K562 (cell line): ENCODE results near the gene ATRIP. TPM values are rescaled to one million over a fixed set of nuclear protein-coding genes. Genes with fewer than 3 reads are reported as not detected.

Source experiments
- ATAC-seq: fragments of 200-7000 bp; cut with Tn5 transposase; 3 replicates; pipeline ENCODE4 v1.9.1; 2020; ENCODE audit warnings: moderate library complexity
- BruUV-seq: library from RNA; stranded (reverse); fragments of 400-500 nt; replicated peaks from 2 replicates; lab custom pipeline; 2021; lab: Mats Ljungman, UMichigan
- CTCF ChIA-PET: fragments of 300-600 bp; formaldehyde crosslinking; extraction: SDS; loops from one replicate; lab custom pipeline; 2021; ENCODE audit warnings: low intra/inter-chr PET ratio; lab: Yijun Ruan, JAX
- POLR2A ChIA-PET: fragments of 300-600, 350-650 bp; sonication (Branson Sonifier 250); formaldehyde crosslinking; extraction: SDS; loops from one replicate; lab custom pipeline; 2021; ENCODE audit warnings: antibody characterized with exemption, inconsistent platforms; lab: Yijun Ruan, JAX
- DNase-seq, 4 experiments: peaks; one replicate each; pipeline versions ENCODE4 v3.0.0 to v3.0.0-alpha.2; 2011 to 2018; ENCODE audit warnings: low spot score in 3 of 4, mixed read lengths in 3 of 4; ENCODE audit errors: extremely low read depth in 1 of 4
- FAIRE-seq: peaks from 2 replicates; lab custom pipeline; 2011; peaks lifted over from hg19 to GRCh38; lab: Jason Lieb, UNC
- H2AFZ ChIP-seq: 2 replicates; pipeline ENCODE4 v1.6.0; 2011; ENCODE audit warnings: low read depth, low read length, control low read depth, inconsistent platforms
- H3K27ac ChIP-seq: fragments of 200-600 bp; 3 replicates; pipeline ENCODE4 v1.8.0; 2011; ENCODE audit warnings: low read depth, mild to moderate bottlenecking, control low read depth, inconsistent platforms, low read length, moderate library complexity, mixed read lengths; ENCODE audit errors: extremely low read depth
- H3K27me3 ChIP-seq, 2 experiments: fragments of 300-600 bp in 1 of 2; 2 replicates in 1 of 2; 3 replicates in 1 of 2; pipeline versions ENCODE4 v1.6.0 to v1.8.0; 2011; ENCODE audit warnings: inconsistent platforms in 2 of 2, low read length in 2 of 2, mild to moderate bottlenecking in 1 of 2, mixed read lengths in 1 of 2, moderate library complexity in 1 of 2; ENCODE audit not compliant: control insufficient read depth in 2 of 2, insufficient read depth in 2 of 2
- H3K36me3 ChIP-seq: fragments of 300-600 bp; 3 replicates; pipeline ENCODE4 v1.8.0; 2011; ENCODE audit warnings: mild to moderate bottlenecking, low read length, inconsistent platforms; ENCODE audit not compliant: control insufficient read depth, insufficient read depth
- H3K4me1 ChIP-seq, 2 experiments: fragments of 200-600 bp in 1 of 2; replicated peaks in 1 of 2; 2 replicates in 1 of 2; 3 replicates in 1 of 2; pipeline versions ENCODE4 v1.5.1 to v1.8.0; 2011; ENCODE audit warnings: inconsistent platforms in 2 of 2, low read length in 2 of 2, mild to moderate bottlenecking in 1 of 2, mixed read lengths in 1 of 2, moderate library complexity in 1 of 2; ENCODE audit not compliant: control insufficient read depth in 2 of 2, insufficient read depth in 2 of 2
- H3K4me2 ChIP-seq: 2 replicates; pipeline ENCODE4 v1.6.1; 2011; ENCODE audit warnings: low read length, control low read depth, inconsistent platforms, mixed read lengths; ENCODE audit not compliant: insufficient read depth
- H3K4me3 ChIP-seq: fragments of 200-600 bp; sonication (generic), shearing (Covaris generic); 2 replicates; pipeline ENCODE4 v1.5.1; 2016; ENCODE audit warnings: control low read depth, inconsistent platforms
- H3K79me2 ChIP-seq: fragments of 200-600 bp; 3 replicates; pipeline ENCODE4 v1.8.0; 2011; ENCODE audit warnings: low read length, inconsistent platforms; ENCODE audit not compliant: control insufficient read depth, insufficient read depth
- H3K9ac ChIP-seq, 2 experiments: 2 replicates each; pipeline versions ENCODE4 v1.6.0 to v1.6.1; 2011; ENCODE audit warnings: low read depth in 2 of 2, low read length in 2 of 2, control low read depth in 1 of 2, inconsistent platforms in 1 of 2, mild to moderate bottlenecking in 1 of 2, mixed read lengths in 1 of 2; ENCODE audit not compliant: insufficient read depth in 1 of 2
- H3K9me1 ChIP-seq: one replicate; pipeline ENCODE4 v1.6.0; 2011; ENCODE audit warnings: inconsistent platforms, mild to moderate bottlenecking, low read length, moderate library complexity; ENCODE audit not compliant: control insufficient read depth, insufficient read depth
- H3K9me3 ChIP-seq: replicated peaks from 2 replicates; pipeline ENCODE4 v1.5.1; 2011; ENCODE audit warnings: low read depth, low read length, inconsistent platforms; ENCODE audit not compliant: control insufficient read depth, insufficient read depth
- H4K20me1 ChIP-seq: replicated peaks from 2 replicates; pipeline ENCODE4 v1.6.1; 2011; ENCODE audit warnings: low read length, inconsistent platforms, mixed read lengths; ENCODE audit not compliant: control insufficient read depth, insufficient read depth
- ARID1B ChIP-seq: fragments of 450-650 bp; IDR thresholded peaks from 2 replicates; pipeline ENCODE4 v1.6.1; 2016; ENCODE audit warnings: antibody characterized with exemption, mild to moderate bottlenecking, inconsistent platforms
- CBFA2T3 ChIP-seq: fragments of 450-650 bp; IDR thresholded peaks from 2 replicates; pipeline ENCODE4 v1.6.1; 2017
- FOXJ2 ChIP-seq: fragments of 200-800 bp; sonication (Bioruptor generic); IDR thresholded peaks from 2 replicates; pipeline ENCODE4 v1.6.1; 2016; ENCODE audit warnings: missing genetic modification characterization, missing compliant biosample characterization
- KDM5B ChIP-seq: fragments of 200-600 bp; sonication (generic); IDR thresholded peaks from 2 replicates; pipeline ENCODE4 v1.6.1; 2012; ENCODE audit warnings: low read depth, mild to moderate bottlenecking, moderate library complexity, low read length, control low read depth, inconsistent platforms; ENCODE audit not compliant: insufficient replicate concordance
- MEF2D ChIP-seq: conservative IDR thresholded peaks from 2 replicates; pipeline ENCODE4 v1.6.1; 2016; ENCODE audit warnings: low read depth, missing genetic modification characterization, missing compliant biosample characterization
- NFE2L1 ChIP-seq: fragments of 450-650 bp; IDR thresholded peaks from 2 replicates; pipeline ENCODE4 v1.6.1; 2016; ENCODE audit warnings: missing genetic modification characterization, low read depth, mild to moderate bottlenecking, missing compliant biosample characterization, moderate library complexity, borderline replicate concordance
- PHF8 ChIP-seq: fragments of 200-600 bp; sonication (generic); IDR thresholded peaks from 2 replicates; pipeline ENCODE4 v1.6.1; 2012; ENCODE audit warnings: mixed run types, mild to moderate bottlenecking, inconsistent platforms, low read length, moderate library complexity, borderline replicate concordance
- POLR2A ChIP-seq: fragments of 450-650 bp; conservative IDR thresholded peaks from 2 replicates; pipeline ENCODE4 v1.6.1; 2016
- SMARCA5 ChIP-seq: fragments of 450-650 bp; IDR thresholded peaks from 2 replicates; pipeline ENCODE4 v1.6.1; 2016
- TCF3 ChIP-seq: sonication (generic); formaldehyde crosslinking; IDR thresholded peaks from 2 replicates; pipeline ENCODE4 v1.4.0; 2020; ENCODE audit warnings: mild to moderate bottlenecking, missing genetic modification reagents
- WGBS: fragments of 100-300 bp; shearing (Covaris generic); methylation state at CpG from one replicate; pipeline ENCODE4 v1.1.6; 2016; ENCODE audit warnings: low coverage, mixed read lengths; ENCODE audit not compliant: insufficient coverage; ENCODE audit errors: missing lambda C conversion rate; 5-methylcytosine and 5-hydroxymethylcytosine counted together
- in situ Hi-C: fragments of 300-500 bp; cut with MboI; formaldehyde crosslinking; loops from 4 replicates; pipeline ENCODE4 v1.15.0; 2018; ENCODE audit warnings: inconsistent platforms, mixed read lengths
- intact Hi-C: fragments of 100-400 bp; cut with micrococcal nuclease; formaldehyde crosslinking; loops from 2 replicates; pipeline ENCODE4 v1.14.2; 2022
- polyA plus RNA-seq, 8 experiments: library from polyadenylated mRNA; depleted of rRNA in 4 of 8; stranded (reverse) in 5 of 8; unstranded in 3 of 8; fragments of >200 nt; fragmentation: Nextera tagmentation in 2 of 8; fragmentation: Illumina TruSeq in 1 of 8; extraction: Ambion mirVana in 2 of 8; extraction: Trizol in 1 of 8; gene quantifications; 2 replicates each; pipeline versions ENCODE4 v1.2.1 to v1.2.3, GENCODE V29; 2011 to 2014; ENCODE audit warnings: inconsistent platforms in 1 of 8, missing spikeins in 1 of 8
- total RNA-seq, 7 experiments: library from RNA; depleted of rRNA in 6 of 7; stranded (reverse); fragments of >200 nt in 6 of 7; fragmentation: Illumina TruSeq in 2 of 7; extraction: Trizol in 2 of 7; gene quantifications; 2 replicates each; pipeline versions ENCODE4 v1.2.1 to v1.2.3, GENCODE V29; 2011 to 2021; ENCODE audit warnings: low replicate concordance in 1 of 7

The ATRIP gene
- total and polyA plus RNA-seq, 9 of the 15 experiments (the other 6 are each of a cell fraction or from before 2014, with no cell fraction given) = 1.7 to 15.7 (median 10.5) TPM

DNA sequence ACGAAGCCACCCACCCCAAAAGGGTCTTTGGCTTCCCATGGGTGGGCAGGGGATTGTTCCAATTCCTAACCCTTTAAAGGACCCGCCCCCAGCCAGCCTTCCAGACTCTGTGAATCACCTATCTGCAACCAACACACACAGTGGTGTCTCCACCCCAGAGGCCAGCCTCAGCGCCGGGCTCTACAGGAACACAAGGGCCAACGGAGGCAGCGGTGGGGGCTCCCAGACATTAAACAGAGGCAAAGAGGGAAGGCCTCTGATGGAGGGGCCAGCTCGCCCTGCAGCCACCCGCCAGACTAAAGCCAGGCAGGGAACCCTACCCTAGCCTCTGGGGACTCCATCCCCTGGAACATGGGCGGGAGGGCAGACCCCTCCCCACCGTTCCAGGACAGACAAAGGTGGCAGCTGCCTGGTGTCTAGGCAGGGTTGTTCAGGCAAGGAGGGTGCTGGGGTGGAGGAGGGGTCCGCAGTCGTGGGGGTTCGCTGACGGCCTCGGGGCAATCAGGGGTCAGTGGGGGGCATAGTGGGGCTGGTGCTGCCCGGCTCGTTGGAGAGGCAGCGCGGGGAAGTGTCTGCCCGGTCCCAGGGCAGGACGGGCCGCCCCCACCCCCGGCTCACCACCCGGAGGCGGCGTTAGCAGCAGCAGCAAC lies 57.0 kb downstream of the ATRIP start:
- ChIA-PET CTCF (no interaction called here), POLR2A (interaction anchor here (1.0 kb wide), 1 partner anchor 31 kb away, joined by 4 read pairs; no protein-coding TSS in a partner anchor)
- in situ Hi-C loops = no loop called here
- Histone ChIP-seq H3K79me2 (no peaks in the 10 kb centered on the region), H3K27me3 (no peaks in the 10 kb centered on the region), H3K9ac (peak overlapping the region; percentile 45 to 93; a peak in 3 of 4 replicates), H3K36me3 (no peaks in the 10 kb centered on the region), H3K27ac (peak overlapping the region; percentile 36; the same call in 1 of the 3 replicates), H3K4me3 (peak overlapping the region; percentile 43), H2AFZ (peak overlapping the region; percentile 53), H3K9me3 (no peaks in the 10 kb centered on the region), H3K4me2 (peak overlapping the region; percentile 57), H3K9me1 (no peaks in the 10 kb centered on the region), H3K4me1 (peaks cover 6 to 35% of the 10 kb centered on the region in 2 experiments; a peak in 4 of 5 replicates), H4K20me1 (no peaks in the 10 kb centered on the region)
- TF ChIP-seq CBFA2T3 (0 out of 2 replicates have a peak, but pooled peaks have one; percentile 21), FOXJ2 (no peak), MEF2D (no peak), TCF3 (CRISPR knock-in tag) (0 out of 2 replicates have a peak, but pooled peaks have one; percentile 28), PHF8 (peak; percentile 56; the same call in 1 of the 2 replicates), KDM5B (peak; percentile 19), POLR2A (0 out of 2 replicates have a peak, but pooled peaks have one; percentile 28), ARID1B (peak; percentile 37; the same call in 1 of the 2 replicates), SMARCA5 (0 out of 2 replicates have a peak, but pooled peaks have one; percentile 23), NFE2L1 (tag) (no peak)
- no TSS peak for BruUV-seq
- FAIRE-seq (no peak), ATAC-seq (peak; percentile 75), DNase-seq (peak; percentile 41 to 64 (median 46))
- WGBS = 7% methylated on average over 6 of the region's 26 CpGs
- intact Hi-C loops = loop anchor here (10.0 kb wide), 1 partner anchor 99 kb away; no protein-coding TSS in a partner anchor
